Type B pancreatic cell (in vitro differentiated cells): Measurements from ENCODE around the gene IRX5. TPM values are rescaled to one million over a fixed set of nuclear protein-coding genes. Genes with fewer than 3 reads are reported as not detected.

Experiments used
- DNase-seq: peaks from one replicate; pipeline ENCODE4 v3.0.0; 2021; ENCODE audit warnings: mixed read lengths; ENCODE audit not compliant: unreplicated experiment; ENCODE audit errors: extremely low spot score
- H3K27ac Mint-ChIP-seq: 2 replicates; pipeline ENCODE4 v1.8.0; 2021; ENCODE audit warnings: mild to moderate bottlenecking, mixed read lengths
- H3K27me3 Mint-ChIP-seq: 2 replicates; pipeline ENCODE4 v1.8.0; 2021; ENCODE audit warnings: mixed read lengths
- H3K36me3 Mint-ChIP-seq: 2 replicates; pipeline ENCODE4 v1.8.0; 2021; ENCODE audit warnings: mixed read lengths
- H3K4me1 Mint-ChIP-seq: one replicate; pipeline ENCODE4 v1.8.0; 2021; ENCODE audit warnings: mixed read lengths; ENCODE audit not compliant: unreplicated experiment
- H3K4me3 Mint-ChIP-seq: 2 replicates; pipeline ENCODE4 v1.8.0; 2021; ENCODE audit warnings: mild to moderate bottlenecking, mixed read lengths
- H3K9me3 Mint-ChIP-seq: 2 replicates; pipeline ENCODE4 v1.8.0; 2021; ENCODE audit warnings: mixed read lengths
- CTCF ChIP-seq: fragments of 200-600 bp; sonication (generic); conservative IDR thresholded peaks from 2 replicates; pipeline ENCODE4 v1.5.0; 2021; ENCODE audit warnings: antibody characterized with exemption, mild to moderate bottlenecking
- long read RNA-seq: library from polyadenylated mRNA; unstranded; transcript quantifications from one replicate; pipeline ENCODE4 v2.0.0, GENCODE V29; 2020
- total RNA-seq: library from RNA; stranded (reverse); gene quantifications from 2 replicates; pipeline ENCODE4 v1.2.1, GENCODE V29; 2021; ENCODE audit warnings: low replicate concordance

Gene IRX5
- total RNA-seq, result 21.5 and 29.1 TPM in 2 replicates
- long read RNA-seq, result 0 reads

GRCh38 chr16:54930005-54930868 is at the start of gene IRX5:
TSS of gene IRX5 (plus strand) at chr16:54930865. CDS start at chr16:54931199, 334 bp downstream.
- Mint-ChIP-seq H3K4me3 (peak within 1 kb of the TSS; percentile 98), H3K9me3 (no peaks in the 10 kb centered on the region), H3K27me3 (peaks cover 49% of the 10 kb centered on the region), H3K27ac (peak within 1 kb of the TSS; percentile 97), H3K4me1 (peaks cover 22% of the 10 kb centered on the region), H3K36me3 (peaks cover 23% of the 10 kb centered on the region)
- TF ChIP-seq CTCF, result peak; percentile 62
- DNase-seq, result peak; percentile 91

GRCh38 chr16:54882556-54882955 is 48.1 kb upstream of the IRX5 start:
- Mint-ChIP-seq H3K36me3 (peaks cover 5% of the 10 kb centered on the region), H3K9me3 (peaks cover 8% of the 10 kb centered on the region), H3K27me3 (no peaks in the 10 kb centered on the region), H3K27ac (no peak overlapping the region), H3K4me1 (no peaks in the 10 kb centered on the region), H3K4me3 (no peak overlapping the region)
- TF ChIP-seq CTCF, result no peak
- no peak for DNase-seq

- Mint-ChIP-seq H3K27me3 (no peaks in the 10 kb centered on the region), H3K36me3 (peaks cover 5% of the 10 kb centered on the region), H3K4me1 (no peaks in the 10 kb centered on the region), H3K9me3 (peaks cover 8% of the 10 kb centered on the region), H3K27ac (no peak overlapping the region), H3K4me3 (no peak overlapping the region)
- TF ChIP-seq CTCF, result no peak
- DNase-seq, result no peak
These were observed 47.3 kb upstream of the IRX5 start for GRCh38 chr16:54883358-54883757.

- Mint-ChIP-seq H3K4me1 (no peaks in the 10 kb centered on the region), H3K9me3 (peaks cover 4% of the 10 kb centered on the region), H3K36me3 (peaks cover 5% of the 10 kb centered on the region), H3K27me3 (no peaks in the 10 kb centered on the region), H3K4me3 (no peak overlapping the region), H3K27ac (no peak overlapping the region)
- no peak for TF ChIP-seq CTCF
- no peak for DNase-seq
These were observed 44.6 kb upstream of the IRX5 start for GRCh38 chr16:54886078-54886477.

- Mint-ChIP-seq H3K27me3 (no peaks in the 10 kb centered on the region), H3K4me1 (no peaks in the 10 kb centered on the region), H3K9me3 (peaks cover 4% of the 10 kb centered on the region), H3K36me3 (peaks cover 8% of the 10 kb centered on the region), H3K27ac (no peak overlapping the region), H3K4me3 (no peak overlapping the region)
- no peak for DNase-seq
- no peak for TF ChIP-seq CTCF
These were observed 40.3 kb upstream of the IRX5 start for GRCh38 chr16:54890381-54890780.
